Hematopoietic multipotent progenitor cell treated with erythropoietin and hydrocortisone succinate and interleukin-3 and kit ligand, for 15 days (in vitro differentiated cells): Measurements from ENCODE around the gene RABL3.
"Not testable (repeated sequence)": the region's sequence is repeated elsewhere in the genome, so short reads cannot be mapped to it uniquely, and the experiment has no call there.

Source experiments
- DNase-seq: peaks from one replicate; pipeline ENCODE4 v3.0.0-alpha.2; 2015; ENCODE audit warnings: low spot score

The RABL3 gene

DNA sequence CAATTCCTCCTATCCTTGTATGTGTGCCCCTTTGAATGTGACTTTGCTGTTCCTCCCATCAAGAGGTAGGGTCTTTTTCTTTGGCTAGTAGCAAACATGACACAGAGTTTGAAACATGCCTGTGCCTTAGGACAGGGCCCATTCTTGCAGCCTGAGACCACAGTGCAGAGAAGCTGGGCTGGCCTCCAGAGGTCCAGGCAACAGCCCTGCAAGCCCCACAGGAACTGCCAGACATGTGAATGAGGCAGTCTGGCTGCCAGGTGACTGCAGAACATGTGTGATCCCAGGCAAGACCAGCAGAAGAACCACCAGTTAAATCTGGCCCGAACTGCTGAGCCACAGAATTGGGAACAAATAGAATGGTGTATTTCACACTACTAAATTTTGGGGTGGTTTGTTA, 59.1 kb downstream of the RABL3 start:
- no peak for DNase-seq

DNA sequence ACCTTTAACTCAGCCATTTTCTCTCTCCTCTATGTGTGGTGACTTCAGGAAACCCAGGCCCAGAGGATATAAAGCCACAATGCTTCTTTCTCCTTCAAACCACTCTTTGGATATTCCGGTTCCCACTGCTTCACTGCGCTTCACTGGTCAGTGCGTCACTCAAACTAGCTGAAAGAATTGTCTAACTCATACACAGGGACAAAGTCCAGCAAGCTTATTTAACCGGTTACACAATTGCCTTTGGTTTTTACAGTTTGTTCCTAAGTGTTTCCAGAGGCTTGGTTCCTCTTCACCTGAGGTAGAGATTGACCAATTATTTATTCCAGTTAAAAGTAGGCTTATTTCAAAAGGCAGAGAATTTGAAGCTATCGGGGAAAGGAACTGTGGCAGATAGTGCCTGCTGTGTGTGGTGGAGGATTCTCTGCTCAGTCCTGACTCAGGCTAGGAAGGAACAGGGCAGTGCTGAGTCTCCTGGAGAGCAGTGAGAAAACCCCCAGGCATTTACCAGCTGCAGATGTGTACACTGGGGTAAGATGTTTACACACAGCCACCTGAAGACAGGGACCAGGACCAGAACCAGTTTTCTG, 60.1 kb downstream of the RABL3 start, which contains the start of gene HGD:
Gene HGD (minus strand): TSS at position 145 of the 587 bp plus-strand sequence. CDS start 128 bp downstream, at position 17.
- no peak for DNase-seq

DNA sequence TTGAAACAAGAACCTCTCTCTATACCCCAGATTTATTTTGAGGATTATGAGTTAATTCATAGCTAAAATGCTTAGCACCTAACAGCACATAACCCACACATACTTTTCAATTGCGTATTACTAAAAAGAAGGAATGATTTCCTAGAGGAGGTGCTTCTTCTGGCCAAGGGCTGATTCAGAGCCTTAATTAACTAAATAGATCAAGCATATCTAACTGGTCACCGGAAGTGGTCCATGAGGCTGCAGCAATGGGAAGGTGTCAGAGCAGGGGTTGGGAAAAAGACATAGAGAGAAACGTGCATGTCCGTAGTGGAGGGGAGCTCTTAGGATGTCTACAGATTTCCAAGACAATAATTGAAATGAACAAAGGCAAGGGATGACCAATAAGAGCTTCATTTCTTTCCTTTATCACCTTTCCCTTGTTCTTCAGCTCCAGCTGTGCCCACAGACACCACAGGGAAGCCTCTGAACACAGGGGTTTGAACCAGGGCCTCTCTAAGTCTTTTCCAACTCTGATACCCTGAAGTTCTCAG, 60.7 kb downstream of the RABL3 start:
- no peak for DNase-seq

DNA sequence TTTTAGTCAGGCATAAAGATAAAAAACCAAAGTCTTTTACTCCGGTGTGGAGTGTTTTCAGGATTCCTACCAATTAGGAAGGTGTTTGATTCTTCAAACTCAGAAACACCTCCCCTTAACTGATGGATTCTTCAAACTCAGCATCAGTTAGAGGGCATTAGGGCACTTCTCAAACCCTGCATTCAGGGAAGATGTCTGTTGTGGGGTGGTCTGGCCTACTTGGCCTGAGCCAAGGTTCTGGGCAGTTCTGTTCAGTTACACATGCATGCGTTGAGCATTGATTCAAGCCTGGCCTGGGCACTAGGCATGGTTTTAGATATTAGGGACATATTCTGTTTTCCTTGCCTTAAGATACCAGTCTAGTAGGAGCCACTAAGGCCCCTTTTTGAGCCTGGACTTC, 61.3 kb downstream of the RABL3 start:
- DNase-seq = no peak

DNA sequence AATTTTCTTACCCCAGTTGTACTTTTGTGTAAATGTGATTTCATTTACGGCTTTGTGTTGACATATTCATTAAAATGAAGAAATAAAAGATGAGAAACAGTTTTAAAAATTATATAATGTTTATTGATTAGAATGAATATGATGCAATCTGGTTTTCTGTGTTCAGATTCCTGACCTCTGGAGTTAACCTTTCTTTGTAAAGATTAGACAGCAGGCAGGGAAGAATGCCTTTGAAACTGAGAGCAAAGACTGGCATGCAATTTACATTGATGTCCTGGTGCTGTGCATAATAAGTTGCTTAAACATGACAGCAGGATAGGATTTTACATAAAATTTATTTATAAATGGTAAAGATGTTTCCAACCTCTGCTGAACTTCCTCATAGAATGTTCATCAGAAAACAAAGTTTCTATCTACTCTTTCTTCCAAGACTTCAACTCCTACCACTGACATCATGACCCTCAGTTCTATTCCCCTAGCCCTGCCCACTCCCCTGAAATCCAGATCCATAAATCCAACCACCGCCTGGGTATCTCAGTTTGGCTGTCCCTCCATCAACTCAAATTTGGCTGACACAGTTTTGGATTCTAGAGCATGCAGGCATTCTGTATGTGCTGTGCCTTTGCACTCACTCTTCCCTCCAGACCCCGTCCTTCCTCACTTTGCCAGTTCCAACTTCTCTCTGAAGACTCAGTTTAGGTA, 62.0 kb downstream of the RABL3 start:
- no peak for DNase-seq

DNA sequence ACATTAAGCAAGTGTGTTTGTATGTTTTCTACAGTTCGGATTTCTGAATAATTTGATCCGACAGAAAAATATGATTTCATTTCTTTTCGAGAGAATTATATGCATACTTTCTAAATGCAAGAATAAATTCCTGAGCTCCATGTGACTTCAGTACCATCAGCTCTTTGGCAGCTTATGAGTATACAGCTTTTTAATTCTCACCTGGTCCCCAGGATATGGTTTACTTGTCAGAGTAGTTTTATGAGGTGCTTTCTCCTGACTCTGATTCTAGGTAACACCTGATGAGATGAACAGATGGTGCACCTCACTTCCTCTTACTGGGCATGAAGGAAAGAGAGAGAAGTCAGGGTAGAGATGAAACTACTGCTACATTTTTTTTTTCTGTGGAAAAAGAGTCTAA, 63.3 kb downstream of the RABL3 start:
- no peak for DNase-seq

DNA sequence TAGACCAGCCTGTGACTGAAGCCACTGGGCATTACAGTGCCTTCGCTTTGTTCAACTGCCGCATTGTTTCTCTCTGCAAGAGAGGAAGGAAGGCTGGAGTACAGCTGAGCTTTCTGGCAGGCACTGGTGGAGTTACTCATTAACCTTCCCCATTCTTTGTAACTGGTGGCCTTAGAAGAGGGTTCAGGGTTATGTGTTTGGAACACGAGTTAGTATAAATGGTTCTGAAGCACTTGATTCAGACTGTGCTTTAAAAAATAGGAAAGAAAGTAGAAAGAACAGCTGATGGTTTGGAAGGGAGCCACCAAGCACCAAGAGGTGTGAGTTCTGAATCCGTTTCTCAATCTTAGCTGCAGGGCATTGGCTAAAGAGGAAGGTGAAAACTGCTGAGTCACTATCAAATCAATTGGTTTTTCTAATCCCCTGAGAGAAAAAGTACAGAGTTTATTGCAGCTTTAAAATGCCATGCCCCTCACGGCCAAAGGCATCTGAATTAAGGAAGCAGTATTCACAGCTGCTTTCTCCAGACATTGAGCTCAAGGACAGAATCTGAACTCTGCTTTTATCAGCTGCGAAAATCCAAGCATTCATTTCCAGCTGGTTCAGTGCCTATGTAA, 63.9 kb downstream of the RABL3 start:
- no peak for DNase-seq

DNA sequence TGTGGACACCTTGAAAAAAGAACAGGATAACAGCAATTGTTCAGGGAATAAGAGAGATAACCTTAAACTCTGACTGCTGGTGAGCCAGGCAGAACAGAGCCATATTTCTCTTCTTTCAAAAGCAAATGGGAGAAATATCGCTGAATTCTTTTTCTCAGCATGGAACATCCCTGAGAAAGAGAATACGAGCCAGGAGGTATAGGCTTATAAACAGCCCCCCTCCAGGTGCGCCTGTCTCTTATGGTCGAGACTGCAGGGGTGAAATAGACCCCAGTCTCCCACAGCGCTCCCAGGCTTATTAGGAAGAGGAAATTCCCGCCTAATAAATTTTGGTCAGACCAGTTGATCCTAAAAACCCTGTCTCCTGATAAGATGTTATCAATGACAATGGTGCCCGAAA, 65.1 kb downstream of the RABL3 start:
- DNase-seq = not testable (repeated sequence)

DNA sequence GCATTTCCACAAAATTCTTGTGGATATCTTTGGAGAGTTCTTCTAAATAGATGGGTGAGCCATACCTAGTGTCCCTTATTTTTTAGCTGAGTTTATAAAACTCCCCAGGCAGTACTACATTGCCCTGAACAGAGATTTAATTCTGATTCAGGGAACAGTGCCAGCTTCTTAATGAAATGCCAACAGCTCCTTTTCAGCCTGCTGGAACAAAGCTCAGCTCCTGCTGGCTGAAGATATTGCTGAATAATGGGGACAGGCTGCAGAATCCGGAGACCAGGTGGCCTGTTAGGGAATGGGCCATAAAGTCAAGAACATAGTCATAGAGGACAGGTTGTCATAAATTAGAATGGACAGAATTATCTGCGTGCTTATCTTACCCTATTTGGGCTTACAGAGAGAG, 69.2 kb downstream of the RABL3 start:
- DNase-seq = no peak

DNA sequence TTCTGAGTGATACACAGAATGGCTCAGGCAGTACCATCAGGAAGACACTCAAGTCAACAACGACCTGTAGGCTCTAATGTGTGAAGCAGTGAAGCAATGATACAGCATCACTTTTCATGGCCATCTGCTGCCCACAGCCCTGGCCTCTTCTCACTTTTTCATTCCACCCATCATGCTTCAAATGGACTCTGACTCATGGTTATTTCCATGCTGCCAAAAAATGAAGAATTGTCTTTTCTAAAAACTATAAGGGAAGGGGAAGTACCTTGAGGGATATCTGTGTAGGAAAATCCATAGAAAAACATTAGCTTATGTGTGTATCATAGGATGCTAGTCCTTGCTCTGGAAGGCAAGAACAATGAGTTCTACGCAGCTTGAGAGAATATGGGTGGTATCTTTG, 71.7 kb downstream of the RABL3 start:
- DNase-seq = no peak

DNA sequence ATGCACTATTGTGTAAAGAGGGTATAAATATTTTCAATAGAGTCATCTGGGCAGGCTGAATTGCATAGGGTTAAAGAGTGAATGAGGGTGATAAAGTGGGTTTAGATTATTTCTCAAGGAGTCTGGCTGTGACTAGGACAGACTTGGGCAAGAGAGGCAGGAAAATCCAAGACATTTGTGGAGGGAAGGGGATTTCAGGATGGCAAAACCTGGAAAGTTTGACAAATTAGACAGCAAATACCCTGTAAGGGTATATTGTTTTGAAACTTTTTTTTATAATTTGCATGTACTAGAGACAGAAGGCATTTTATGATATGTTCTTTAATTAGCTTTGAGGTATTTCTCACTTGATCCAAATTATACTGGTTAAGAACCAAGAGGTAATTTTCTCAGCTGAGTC, 77.4 kb downstream of the RABL3 start:
- no peak for DNase-seq

DNA sequence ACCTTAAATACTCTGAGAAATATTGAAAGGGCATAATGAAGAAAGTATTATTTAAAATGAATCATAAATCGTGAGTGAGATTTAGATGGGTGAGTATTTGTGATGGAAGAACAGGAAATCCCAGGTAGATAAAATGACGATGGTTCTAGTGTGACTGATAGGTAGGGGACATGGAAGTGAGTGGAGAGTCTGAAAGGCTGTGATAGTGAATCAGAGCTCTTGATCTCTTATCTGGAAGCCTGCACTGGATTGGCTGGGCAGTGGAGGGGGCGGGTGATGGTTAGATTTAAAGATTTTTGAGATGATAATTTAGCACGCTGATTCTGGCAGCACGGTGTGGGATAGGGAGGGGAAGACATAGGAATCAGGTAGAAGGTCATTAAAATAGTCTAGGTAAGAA, 80.4 kb downstream of the RABL3 start:
- DNase-seq = no peak

DNA sequence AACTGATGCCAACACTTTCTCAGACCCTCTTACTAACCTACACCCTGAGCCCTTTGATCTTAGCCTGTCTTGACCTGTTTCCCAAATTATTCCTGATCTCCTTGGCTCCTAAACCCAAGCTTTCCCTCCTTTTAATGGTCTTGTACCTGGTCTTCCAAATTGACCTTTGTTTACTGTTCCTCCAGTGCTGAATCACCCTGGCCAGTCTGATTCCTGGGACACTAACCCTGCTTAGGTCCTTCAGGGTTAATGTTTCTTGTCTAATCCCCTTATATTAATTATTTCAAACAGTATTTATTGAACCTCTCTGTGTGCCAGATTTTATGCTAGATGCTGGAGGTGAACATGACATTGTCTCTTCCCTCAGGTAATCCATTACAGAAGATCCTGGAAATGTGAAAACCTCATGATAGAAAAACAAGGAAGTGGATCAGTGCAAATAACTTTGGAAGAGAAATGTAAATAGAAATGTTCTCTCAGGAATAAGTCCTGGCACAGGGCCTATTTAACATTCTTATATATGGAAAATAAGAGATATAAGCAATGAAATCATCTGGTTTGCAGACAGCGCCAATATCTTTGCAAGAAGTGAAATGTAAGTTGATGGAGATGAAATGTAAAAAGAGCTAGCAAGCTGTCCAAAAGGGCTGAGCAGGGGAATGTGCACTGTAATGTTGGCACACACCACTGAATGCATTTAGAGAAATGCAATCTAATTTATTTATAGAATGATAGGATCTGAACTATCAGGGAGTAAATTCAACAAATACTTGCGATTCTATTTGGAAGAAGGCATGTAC, 81.0 kb downstream of the RABL3 start:
- no peak for DNase-seq

DNA sequence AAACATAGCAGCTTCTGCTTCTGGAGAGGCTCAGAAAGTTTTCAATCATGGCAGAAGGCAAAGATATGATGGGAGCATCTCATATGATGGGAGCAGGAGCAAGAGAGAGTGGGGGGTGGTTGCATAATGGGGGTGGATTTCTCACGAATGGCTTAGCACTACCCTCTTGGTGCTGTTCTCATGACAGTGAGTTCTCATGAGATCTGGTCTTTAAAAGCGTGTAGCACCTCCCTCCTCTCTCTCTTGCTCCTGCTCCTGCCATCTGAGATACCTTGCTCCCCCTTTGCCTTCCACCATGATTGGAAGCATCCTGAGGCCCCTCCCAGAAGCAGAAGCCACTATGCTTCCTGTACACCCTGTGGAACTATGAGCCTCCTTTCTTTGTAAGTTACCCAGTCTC, 82.5 kb downstream of the RABL3 start:
- no peak for DNase-seq

DNA sequence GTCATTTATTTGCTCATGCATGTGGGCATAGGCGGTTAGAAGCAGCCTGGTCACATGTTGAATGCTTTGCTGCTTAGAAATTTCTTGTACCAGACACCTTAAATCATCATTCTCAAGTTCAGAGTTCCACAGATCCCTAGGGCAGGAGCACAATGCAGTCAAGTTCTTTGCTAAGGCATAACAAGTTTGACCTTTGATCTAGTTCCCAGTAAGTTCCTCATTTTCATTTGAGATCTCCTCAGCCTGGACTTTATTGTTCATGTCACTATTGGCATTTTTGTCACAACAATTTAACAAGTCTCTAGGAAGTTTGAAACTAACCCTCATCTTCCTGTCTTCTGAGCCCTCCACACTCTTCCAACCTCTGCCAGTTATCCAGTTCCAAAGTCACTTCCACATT, 83.0 kb downstream of the RABL3 start:
- DNase-seq = no peak

DNA sequence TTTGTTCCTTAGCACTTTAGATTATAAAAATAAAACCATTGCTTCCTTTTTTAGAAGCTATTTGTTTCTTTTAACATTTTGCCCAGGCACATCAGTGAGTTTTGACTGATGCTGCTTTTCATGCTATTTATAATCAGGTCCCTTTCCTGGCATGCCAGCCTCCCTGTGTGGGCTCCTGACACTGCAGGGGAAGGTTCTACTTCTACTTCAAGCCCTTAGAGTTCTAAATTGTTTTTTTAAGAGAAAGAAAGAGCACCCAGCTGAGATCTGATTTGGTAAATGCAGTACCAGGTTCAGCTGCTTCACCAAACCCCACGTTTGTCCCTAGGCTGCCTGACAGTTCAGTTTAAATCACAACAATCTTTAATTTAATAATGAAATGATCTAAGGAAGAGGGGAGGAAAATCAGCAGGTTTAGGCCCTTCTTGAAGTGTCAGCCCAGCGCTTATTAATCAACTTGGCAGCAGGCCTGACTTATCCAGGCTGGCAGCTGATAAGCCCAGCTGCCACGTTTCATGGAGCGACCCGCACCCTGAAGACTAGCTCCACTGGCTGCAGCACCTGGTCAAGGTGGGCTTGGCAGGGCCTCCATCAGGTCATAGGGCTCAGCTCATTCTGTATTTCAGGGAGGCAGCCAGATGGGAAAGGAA, 89.3 kb downstream of the RABL3 start:
- no peak for DNase-seq

DNA sequence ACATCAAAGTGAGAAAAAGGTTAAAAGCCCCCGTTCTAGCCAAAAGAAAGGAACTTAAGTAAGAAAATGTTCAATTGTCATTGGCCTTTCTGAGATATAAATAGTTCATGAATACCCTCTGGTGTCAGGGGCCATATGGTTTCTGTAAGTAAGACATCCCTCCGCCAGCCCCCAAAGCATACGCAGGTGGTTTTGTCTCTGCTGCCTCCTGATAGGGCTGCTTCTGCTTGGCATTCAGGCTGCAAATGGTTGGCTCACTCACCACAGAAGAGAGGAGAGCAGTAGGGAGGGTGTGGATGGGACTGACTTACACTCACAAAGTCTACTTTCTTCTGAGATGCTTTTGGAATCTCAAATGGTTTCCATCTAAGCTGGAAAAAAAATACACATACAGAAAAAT, 90.0 kb downstream of the RABL3 start:
- no peak for DNase-seq

DNA sequence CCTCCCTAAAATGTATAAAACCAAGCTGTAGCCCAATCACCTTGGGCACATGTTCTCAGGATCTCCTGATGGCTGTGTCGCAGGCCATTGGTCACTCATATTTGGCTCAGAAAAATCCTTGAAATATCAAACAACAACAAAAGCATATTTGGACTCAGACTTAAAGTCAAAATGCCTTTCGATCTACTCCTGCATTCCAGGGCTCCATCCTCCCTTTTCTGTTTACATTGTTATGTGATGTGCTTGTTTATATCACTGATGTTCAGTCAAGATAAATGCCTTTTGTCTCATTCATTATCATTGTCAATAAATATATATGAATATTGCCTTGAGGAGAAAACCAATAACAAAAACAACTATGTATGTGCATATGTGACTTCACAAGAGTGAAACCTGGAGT, 92.0 kb downstream of the RABL3 start:
- DNase-seq = no peak

DNA sequence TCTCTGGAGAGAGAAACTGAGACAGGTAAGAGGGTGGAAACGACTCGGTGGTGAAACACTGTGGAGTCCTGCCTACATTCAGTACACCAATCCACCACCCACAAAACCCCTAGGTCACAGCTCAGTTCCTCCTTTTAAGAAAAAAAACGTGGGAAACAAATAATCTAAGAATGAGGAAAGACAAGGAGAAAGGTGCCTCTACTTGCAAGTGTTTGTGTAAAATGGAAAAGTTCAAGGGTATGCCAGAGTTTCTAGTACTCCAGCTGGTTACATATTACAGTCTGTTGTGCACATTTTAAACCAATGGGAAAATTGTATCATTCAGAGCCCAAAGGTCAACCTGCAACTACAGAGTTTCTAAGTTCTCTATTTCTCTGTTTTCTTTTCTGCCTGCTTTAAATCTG, 92.5 kb downstream of the RABL3 start:
- no peak for DNase-seq

DNA sequence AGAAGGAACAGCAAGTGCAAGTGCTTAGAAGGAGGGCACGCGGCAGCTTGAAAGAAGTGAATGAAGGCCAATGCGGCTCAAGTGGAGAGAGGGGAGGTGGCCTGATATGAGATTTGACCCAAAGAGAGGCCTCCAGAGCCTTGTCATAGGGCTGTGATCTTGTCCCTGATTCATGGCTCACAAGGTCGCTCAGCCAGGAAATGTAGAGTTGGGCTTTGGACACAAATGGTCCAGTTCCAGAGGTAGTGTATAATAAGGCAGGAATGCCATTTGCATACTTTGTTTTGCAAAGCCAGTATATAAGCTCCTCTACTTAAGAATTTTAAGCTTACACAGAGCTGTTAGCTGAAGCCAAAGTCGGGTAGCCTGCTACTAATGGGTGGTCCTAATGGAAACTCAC, 94.0 kb downstream of the RABL3 start:
- no peak for DNase-seq

DNA sequence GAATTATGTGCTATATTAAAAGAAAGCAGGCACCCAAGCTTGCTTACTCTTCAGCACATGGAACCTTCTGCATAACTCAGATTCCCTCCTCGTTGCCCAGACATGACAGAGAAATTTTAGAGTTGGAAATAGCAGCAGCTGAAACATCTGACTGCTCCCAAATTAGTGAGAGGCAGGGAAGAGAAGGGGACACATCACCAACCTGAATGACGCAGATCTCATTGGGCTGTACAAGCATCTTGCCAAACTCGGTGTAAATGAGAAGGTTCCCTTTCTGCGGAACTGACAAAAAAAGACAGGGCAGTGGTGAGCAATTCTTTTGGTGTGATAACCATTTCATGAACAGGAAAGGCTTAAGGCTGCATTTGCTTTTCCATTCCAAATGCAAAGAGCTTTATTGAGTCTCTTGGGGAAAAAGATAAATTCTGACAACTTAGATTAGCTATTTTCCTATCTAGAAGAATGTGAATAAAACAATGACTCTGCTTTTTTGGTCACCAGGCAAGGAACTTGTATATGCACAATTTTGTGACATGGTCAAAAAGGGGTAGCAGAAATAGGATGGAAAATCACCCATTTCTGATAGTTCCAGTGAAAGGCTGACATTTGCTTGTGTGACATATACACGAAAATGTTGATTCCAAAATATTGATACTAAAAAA, 95.4 kb downstream of the RABL3 start:
- no peak for DNase-seq
